OCI-LY1 (cell line): ENCODE measurements around the gene CDC42BPA.

ENCODE experiments used
- H2AFZ ChIP-seq: fragments of 200-600 bp; sonication (generic), shearing (Covaris generic); 2 replicates; pipeline ENCODE4 v1.6.0; 2014; ENCODE audit warnings: antibody characterized with exemption, mild to moderate bottlenecking, low read length
- H3F3A ChIP-seq: fragments of 200-600 bp; sonication (generic), shearing (Covaris generic); 2 replicates; pipeline ENCODE4 v1.6.0; 2014; ENCODE audit warnings: mild to moderate bottlenecking, antibody characterized with exemption, low read length, moderate library complexity; ENCODE audit not compliant: insufficient read depth
- H3K27ac ChIP-seq: fragments of 200-600 bp; sonication (generic); 2 replicates; pipeline ENCODE4 v1.5.1; 2014; ENCODE audit warnings: low read length, mixed run types, mild to moderate bottlenecking, low read depth; ENCODE audit not compliant: poor library complexity, severe bottlenecking
- H3K27me3 ChIP-seq: fragments of 200-600 bp; sonication (generic); 2 replicates; pipeline ENCODE4 v1.6.0; 2014; ENCODE audit warnings: antibody characterized with exemption, mild to moderate bottlenecking, low read length, moderate library complexity; ENCODE audit not compliant: insufficient read depth
- H3K36me3 ChIP-seq: fragments of 200-600 bp; sonication (generic); 2 replicates; pipeline ENCODE4 v1.6.1; 2014; ENCODE audit warnings: mild to moderate bottlenecking, antibody characterized with exemption, low read length, moderate library complexity, mixed read lengths; ENCODE audit not compliant: insufficient read depth
- H3K4me1 ChIP-seq: fragments of 200-600 bp; sonication (generic); 2 replicates; pipeline ENCODE4 v1.5.1; 2014; ENCODE audit warnings: mild to moderate bottlenecking, low read length, moderate library complexity; ENCODE audit not compliant: insufficient read depth, severe bottlenecking
- H3K4me2 ChIP-seq: fragments of 200-600 bp; sonication (generic), shearing (Covaris generic); 2 replicates; pipeline ENCODE4 v1.6.1; 2014; ENCODE audit warnings: low read length
- H3K4me3 ChIP-seq: fragments of 200-600 bp; sonication (generic); 2 replicates; pipeline ENCODE4 v1.5.1; 2014; ENCODE audit warnings: low read length, low read depth, mild to moderate bottlenecking, mixed read lengths; ENCODE audit not compliant: poor library complexity, severe bottlenecking
- H3K79me2 ChIP-seq: fragments of 200-600 bp; shearing (Covaris generic); 2 replicates; pipeline ENCODE4 v1.6.1; 2016; ENCODE audit warnings: mixed run types, low read length, mixed read lengths; ENCODE audit not compliant: insufficient read depth
- H3K9ac ChIP-seq: fragments of 200-600 bp; sonication (generic), shearing (Covaris generic); 2 replicates; pipeline ENCODE4 v1.6.1; 2014; ENCODE audit warnings: mild to moderate bottlenecking, low read length, mixed read lengths
- H3K9me2 ChIP-seq: fragments of 200-600 bp; sonication (generic), shearing (Covaris generic); 2 replicates; pipeline ENCODE4 v1.6.1; 2014; ENCODE audit warnings: low read depth, mild to moderate bottlenecking, low read length, mixed read lengths
- H3K9me3 ChIP-seq: fragments of 200-600 bp; shearing (Covaris generic); 2 replicates; pipeline ENCODE4 v1.6.1; 2014; ENCODE audit warnings: low read length, mixed read lengths
- H4K20me1 ChIP-seq: fragments of 200-600 bp; sonication (generic), shearing (Covaris generic); 2 replicates; pipeline ENCODE4 v1.6.0; 2016; ENCODE audit warnings: mild to moderate bottlenecking, low read length; ENCODE audit not compliant: insufficient read depth
- CTCF ChIP-seq: fragments of 200-600 bp; sonication (generic), shearing (Covaris generic); IDR thresholded peaks from 2 replicates; pipeline ENCODE4 v1.5.1; 2017; ENCODE audit warnings: mild to moderate bottlenecking, antibody characterized with exemption, low read length, moderate library complexity, mixed read lengths
- EZH2 ChIP-seq: fragments of 200-600 bp; sonication (generic), shearing (Covaris generic); IDR thresholded peaks from 2 replicates; pipeline ENCODE4 v1.8.0; 2017; ENCODE audit warnings: borderline replicate concordance, mixed run types, mild to moderate bottlenecking, antibody characterized with exemption, low read length, moderate library complexity, mixed read lengths

Gene CDC42BPA

GRCh38 chr1:227270554-227270953 lies 47.7 kb downstream of the CDC42BPA start:
- H3K79me2 ChIP-seq, result no peaks in the 10 kb centered on the region
- no peak overlapping the region for H3K9ac ChIP-seq
- H3K4me3 ChIP-seq, result no peak overlapping the region
- TF ChIP-seq CTCF (no peak), EZH2 (no peak)
- no peaks in the 10 kb centered on the region for H3K36me3 ChIP-seq
- no peak overlapping the region for H3K4me2 ChIP-seq
- H3K9me3 ChIP-seq, result no peaks in the 10 kb centered on the region
- H3K4me1 ChIP-seq, result no peaks in the 10 kb centered on the region
- H3K27me3 ChIP-seq, result no peaks in the 10 kb centered on the region
- no peak overlapping the region for H3K27ac ChIP-seq
- H3F3A ChIP-seq, result no peaks in the 10 kb centered on the region
- no peaks in the 10 kb centered on the region for H4K20me1 ChIP-seq
- H2AFZ ChIP-seq, result no peak overlapping the region
- H3K9me2 ChIP-seq, result no peaks in the 10 kb centered on the region

- TF ChIP-seq EZH2 (no peak), CTCF (no peak)
- no peaks in the 10 kb centered on the region for H3K79me2 ChIP-seq
These were observed 49.3 kb downstream of the CDC42BPA start for GRCh38 chr1:227268943-227269342.

GRCh38 chr1:227265891-227266290 lies 52.4 kb downstream of the CDC42BPA start:
- TF ChIP-seq CTCF (no peak), EZH2 (no peak)
- Histone ChIP-seq H3F3A (no peaks in the 10 kb centered on the region), H4K20me1 (no peaks in the 10 kb centered on the region), H3K9ac (no peak overlapping the region), H3K4me1 (no peaks in the 10 kb centered on the region), H3K4me3 (no peak overlapping the region), H3K27ac (no peak overlapping the region), H3K4me2 (no peak overlapping the region), H3K36me3 (no peaks in the 10 kb centered on the region), H3K9me2 (no peaks in the 10 kb centered on the region), H3K9me3 (no peaks in the 10 kb centered on the region), H2AFZ (no peak overlapping the region), H3K27me3 (no peaks in the 10 kb centered on the region), H3K79me2 (no peaks in the 10 kb centered on the region)

More at GRCh38 chr1:227268943-227269342, 49.3 kb downstream of the CDC42BPA start:
- Histone ChIP-seq H2AFZ (no peak overlapping the region), H3K27me3 (no peaks in the 10 kb centered on the region), H3K9me2 (no peaks in the 10 kb centered on the region), H3K4me1 (no peaks in the 10 kb centered on the region), H3K27ac (no peak overlapping the region), H3K4me3 (no peak overlapping the region), H4K20me1 (no peaks in the 10 kb centered on the region), H3K9ac (no peak overlapping the region), H3K9me3 (no peaks in the 10 kb centered on the region), H3K4me2 (no peak overlapping the region), H3K36me3 (no peaks in the 10 kb centered on the region), H3F3A (no peaks in the 10 kb centered on the region)
